GM21723 (cell line): ENCODE results near the gene OR10K2.
"Not testable (repeated sequence)": the region's sequence is repeated elsewhere in the genome, so short reads cannot be mapped to it uniquely, and the experiment has no call there.

ENCODE experiments used
- ATAC-seq: cut with Tn5 transposase; IDR thresholded peaks from one replicate; pipeline ENCODE4 v1.9.1; 2021; ENCODE audit warnings: mild to moderate bottlenecking, moderate library complexity; ENCODE audit not compliant: unreplicated experiment

The OR10K2 gene, protein sequence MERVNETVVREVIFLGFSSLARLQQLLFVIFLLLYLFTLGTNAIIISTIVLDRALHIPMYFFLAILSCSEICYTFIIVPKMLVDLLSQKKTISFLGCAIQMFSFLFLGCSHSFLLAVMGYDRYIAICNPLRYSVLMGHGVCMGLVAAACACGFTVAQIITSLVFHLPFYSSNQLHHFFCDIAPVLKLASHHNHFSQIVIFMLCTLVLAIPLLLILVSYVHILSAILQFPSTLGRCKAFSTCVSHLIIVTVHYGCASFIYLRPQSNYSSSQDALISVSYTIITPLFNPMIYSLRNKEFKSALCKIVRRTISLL

DNA sequence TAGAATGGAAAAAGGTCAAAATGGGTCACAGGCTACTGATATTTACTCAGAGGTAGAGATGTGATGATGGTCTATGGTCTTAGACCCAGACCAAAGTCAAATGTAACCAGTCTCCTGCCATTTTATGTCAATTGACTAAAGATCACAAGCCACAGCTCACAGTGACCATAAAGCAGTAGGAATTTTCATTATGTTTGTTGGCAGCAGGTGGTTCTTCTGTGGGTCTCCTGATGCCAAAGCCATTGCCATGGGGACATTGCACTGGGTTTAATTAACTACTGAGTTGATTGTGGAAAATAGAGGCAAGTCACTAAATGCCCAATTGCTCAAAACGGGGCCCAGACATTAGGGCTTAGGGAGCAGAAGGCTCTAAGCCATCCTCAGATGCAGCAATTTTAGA lies at the start of gene OR10K2:
TSS of gene OR10K2 (minus strand) at position 101 of the 400 bp plus-strand sequence. CDS start 5,371 bp downstream, outside the sequence.
- no peak for ATAC-seq

DNA sequence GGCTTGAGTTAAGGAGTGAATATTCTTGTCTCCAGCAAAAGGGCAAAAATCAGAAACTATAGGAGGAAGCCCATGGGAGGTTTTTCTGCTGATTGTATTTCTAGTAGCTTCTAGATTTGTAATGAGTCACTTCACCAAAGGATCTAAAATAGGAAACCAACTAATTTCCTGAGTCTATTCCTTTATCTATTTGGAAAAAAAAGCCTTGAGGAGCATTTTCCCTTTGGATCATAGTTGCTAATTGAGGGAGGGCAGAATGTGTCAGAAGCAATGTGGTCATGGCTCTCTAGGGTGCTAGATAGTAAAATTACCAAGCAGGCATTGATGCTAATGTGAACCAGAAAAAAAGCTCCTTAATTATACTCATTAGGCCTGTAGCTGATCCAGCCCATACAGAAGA lies 45.9 kb upstream of the OR10K2 start, which contains the start of gene OR10R2:
TSS of gene OR10R2 (plus strand) at position 301 of the 400 bp plus-strand sequence. CDS start 106 bp downstream, outside the sequence.
- ATAC-seq: no peak

DNA sequence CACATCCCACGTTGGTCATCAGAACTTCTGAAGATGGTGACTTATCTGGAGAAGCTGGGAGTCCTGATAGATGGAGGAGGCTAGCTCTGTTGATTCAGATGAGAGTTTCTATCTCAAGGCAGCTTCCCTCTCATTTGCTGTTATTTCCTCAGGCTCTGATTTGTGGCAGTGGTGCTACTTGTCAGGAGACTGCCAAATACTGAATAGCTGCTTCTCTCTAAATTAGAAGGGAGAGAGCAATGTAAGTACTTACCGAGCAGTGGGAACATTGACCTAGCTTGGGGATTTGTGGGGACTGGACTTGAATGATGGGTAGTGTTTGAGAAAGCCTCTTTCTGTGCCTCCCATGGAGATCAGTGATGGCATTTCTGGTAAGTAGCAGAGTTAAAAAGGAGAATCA lies 35.5 kb upstream of the OR10K2 start, which contains the start of gene OR10K1:
TSS of gene OR10K1 (plus strand) at position 301 of the 400 bp plus-strand sequence. CDS start 3,728 bp downstream, outside the sequence.
- ATAC-seq: no peak

DNA sequence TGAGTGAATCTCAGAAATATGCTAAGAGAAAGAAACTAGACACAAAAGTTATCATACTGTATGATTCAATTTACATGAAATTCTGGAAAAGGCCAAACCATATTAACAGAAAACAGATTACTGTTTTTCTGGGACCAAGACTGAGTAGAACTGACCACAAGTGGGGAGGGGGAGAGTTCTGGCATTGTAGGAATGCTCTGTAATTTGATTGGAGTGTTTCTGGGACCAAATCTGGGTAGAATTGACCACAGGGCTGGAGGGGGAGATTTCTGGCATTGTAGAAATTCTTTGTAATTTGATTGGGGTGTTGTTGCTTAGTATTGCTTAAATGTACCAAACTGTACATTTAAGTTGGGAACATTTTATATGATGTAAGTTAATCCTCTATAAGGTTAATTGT lies 32.2 kb upstream of the OR10K2 start:
- no peak for ATAC-seq

DNA sequence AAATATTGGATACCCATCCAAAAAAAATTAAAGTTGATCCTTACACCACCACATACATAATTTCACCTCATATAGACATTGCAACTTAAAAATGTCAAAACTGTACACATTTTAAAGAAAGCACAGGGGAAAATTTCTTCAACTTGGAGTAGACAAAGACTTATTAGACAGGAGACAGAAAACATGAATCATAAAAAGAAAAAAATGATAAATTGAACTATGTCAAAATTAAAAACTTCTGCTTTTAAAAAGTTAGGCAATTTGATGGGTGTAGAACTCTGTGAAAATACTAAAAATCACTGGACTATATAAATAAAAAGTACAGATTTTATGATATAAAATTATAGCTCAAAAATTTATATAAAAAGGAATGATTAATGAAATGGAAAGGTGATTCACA lies 31.2 kb upstream of the OR10K2 start:
- no peak for ATAC-seq

DNA sequence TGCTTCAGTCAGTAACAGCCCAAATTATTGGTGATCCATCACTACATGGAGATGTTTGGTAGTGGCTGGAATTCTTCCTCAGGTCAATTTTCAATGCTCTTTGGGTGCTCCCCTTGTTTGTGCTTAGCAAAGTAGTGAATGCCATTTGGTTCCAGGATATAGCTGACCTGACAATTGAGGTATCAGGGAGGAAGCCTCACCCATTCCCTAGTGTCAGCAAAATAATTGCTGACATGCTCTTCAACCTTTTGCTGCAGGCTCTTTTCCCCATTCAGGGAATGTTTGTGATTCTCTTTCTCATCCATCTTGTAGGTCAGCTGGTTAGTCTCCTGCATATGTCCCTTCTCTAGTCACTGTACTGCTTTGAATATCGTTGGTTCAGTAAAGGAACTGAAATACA lies 28.5 kb upstream of the OR10K2 start:
- no peak for ATAC-seq

DNA sequence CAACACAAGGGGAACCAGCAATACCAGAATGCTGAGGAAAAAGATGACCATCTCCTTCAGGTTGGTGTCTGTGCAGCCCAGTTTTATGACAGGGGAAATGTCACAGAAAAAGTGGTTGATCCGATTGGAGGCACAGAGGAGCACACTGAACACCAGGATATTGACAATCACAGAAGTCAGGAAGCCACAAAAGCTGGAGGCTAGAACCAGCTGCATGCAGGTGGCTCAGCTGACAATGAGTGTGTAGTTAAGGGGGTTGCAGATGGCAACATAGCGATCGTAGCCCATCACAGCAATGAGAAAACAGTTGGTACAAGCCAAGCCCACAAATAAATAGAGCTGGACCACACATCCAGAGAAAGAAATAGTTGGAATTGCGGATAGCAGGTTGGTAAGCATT lies 19.3 kb upstream of the OR10K2 start:
- no peak for ATAC-seq

DNA sequence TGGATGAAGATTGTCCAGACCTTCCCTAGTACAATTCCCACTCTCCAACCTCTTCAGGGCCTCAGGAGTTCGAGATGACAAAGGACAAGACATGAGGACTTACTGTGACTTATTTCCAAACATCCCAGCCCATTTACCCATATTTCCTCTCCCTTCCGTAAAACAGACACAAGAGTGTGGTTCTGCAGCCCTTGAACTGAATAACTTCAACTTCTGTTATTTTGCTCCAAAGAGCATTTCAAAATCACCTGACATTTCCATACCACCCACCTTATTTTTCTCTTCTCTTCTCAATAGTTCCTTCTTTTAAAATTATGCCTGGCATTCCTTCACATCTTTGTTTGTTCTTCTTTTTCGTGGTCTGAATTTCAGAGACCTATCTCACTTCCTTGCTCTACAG lies 8.7 kb upstream of the OR10K2 start:
- no peak for ATAC-seq

DNA sequence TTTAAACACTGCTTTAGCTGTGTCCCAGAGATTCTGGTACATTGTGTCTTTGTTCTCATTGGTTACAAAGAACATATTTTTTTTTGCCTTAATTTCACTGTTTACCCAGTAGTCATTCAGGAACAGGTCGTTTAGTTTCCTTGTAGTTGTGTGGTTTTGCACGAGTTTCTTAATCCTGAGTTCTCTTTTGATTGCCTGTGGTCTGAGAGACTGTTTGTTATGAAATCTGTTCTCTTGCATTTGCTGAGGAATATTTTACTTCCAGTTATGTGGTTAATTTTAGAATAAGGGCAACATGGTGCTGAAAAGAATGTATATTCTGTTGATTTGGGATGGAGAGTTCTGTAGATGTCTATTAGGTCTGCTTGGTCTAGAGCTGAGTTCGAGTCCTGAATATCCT lies 4.1 kb upstream of the OR10K2 start:
- ATAC-seq: not testable (repeated sequence)

DNA sequence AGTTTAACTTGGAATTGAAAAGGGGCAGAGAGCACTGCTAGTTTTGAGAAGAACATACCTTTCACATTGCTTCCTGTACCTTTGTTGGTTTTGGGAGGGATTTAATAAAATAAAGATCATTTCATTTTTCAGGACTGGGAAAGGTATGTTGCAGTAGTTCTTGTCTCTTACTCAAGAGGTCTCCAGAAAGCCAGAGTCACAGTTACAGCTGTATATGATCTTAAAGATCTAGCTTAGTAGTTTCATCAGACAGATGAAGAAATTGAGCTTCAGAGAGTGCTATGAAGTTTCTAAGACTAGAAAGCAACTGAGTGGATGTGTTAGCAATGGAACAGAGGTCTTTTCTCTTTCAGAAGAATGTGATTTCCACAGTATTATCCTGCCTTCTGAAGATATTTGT lies 1.0 kb downstream of the OR10K2 start:
- ATAC-seq: no peak

DNA sequence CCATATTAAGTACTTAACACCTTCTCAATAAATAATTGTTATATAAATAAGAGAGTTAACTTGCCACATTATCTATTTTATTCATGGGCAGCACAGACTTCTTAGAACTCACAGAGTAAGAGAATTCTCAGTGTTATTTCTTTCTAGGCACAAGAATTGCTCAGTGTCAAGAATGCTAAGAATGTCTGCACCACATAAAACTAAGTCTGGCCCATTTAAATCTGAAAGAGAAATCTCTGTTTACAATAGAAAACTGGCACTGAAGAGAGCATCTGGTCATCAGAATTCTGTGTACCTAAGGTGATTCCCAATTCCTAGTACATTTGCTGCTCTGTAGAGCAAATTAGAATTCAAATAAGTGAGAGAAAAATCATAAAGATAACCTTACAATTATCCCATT lies 3.8 kb downstream of the OR10K2 start:
- ATAC-seq: no peak

DNA sequence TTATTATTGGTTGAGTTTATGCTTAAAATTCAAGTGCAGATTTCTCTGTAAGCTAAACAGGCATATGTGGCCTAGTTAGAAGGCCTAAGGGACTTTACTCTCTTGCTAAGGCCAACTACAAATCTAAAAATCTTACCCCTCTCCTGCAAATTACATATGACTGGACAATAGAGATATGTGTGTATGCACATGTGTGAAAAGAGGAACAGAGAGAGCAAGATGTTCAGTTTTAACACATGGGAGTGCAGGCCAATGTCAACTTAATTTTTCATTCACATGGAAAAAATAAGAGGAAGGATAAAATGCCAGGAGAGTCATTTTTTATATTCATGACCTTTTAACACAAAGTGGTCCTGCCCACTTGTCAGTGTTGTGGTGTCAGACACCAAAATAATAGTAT lies 8.5 kb downstream of the OR10K2 start:
- ATAC-seq: no peak

DNA sequence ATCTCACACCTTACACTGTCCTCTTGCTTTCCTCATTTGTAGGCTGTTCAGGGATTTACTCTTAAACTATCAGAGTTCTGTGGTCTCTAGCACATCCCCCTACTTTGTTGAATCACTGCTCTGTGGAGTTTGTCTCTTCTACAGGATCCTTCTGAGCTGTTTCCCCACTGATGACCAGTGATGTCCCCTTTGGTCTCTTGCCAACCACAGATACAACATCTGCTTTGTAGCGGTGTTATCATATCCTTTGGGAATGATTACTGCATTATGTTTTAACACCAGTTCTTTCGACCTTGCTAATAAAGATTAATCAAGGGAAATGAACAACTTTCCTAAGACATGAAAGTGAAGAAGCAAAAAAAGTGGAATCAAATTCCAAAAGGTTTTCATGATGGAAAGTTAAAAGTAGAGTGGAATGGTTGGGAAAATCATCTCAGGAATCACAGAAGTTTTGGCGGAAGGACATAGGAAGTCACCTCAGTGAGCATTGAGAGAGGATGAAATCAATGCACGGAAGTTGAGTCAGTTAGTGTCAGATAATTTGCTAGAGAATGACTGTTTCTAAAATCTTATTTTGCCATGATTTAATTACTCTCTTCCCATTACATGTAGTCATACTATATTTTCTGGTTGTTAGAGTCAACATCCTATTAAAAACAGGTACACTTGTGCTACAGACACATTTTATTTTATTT lies 11.2 kb downstream of the OR10K2 start:
- ATAC-seq: no peak

DNA sequence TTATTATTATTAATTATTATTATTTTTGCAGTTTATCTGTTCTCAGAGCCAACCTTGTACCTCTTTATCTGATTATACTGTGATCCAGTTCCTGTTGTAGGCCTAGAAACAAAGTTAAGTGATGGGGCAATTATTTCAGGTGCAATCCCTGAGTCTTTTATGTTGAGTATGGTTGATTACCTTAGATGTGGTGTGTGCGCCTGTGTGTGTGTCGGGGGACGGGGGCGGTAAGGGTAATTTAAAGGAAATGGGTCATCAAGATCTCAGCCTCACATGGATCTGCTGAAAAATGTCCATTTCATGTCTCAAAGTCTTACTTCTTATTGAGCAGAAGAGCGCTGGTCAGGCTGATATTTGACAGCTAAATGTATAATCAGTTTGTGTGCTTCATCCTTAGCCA lies 18.9 kb downstream of the OR10K2 start:
- no peak for ATAC-seq

DNA sequence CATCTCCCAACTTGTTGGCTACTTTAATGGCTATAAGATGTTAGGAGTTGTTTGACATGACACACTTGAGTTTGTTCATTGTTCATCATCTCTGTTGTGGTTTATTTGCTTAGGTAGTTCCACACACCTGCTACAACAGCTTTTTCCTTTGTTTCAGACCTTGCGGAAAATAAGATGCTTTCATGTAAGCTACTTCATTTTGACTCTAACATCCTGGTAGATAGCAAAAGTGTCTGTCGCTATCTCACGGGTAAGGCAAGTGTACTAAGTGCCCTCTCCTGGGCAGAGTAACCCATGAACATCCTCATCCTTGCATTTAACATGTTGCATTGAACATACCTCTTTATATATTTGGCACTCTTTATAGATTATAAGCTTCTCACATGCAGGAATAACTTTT lies 25.2 kb downstream of the OR10K2 start:
- ATAC-seq: no peak

DNA sequence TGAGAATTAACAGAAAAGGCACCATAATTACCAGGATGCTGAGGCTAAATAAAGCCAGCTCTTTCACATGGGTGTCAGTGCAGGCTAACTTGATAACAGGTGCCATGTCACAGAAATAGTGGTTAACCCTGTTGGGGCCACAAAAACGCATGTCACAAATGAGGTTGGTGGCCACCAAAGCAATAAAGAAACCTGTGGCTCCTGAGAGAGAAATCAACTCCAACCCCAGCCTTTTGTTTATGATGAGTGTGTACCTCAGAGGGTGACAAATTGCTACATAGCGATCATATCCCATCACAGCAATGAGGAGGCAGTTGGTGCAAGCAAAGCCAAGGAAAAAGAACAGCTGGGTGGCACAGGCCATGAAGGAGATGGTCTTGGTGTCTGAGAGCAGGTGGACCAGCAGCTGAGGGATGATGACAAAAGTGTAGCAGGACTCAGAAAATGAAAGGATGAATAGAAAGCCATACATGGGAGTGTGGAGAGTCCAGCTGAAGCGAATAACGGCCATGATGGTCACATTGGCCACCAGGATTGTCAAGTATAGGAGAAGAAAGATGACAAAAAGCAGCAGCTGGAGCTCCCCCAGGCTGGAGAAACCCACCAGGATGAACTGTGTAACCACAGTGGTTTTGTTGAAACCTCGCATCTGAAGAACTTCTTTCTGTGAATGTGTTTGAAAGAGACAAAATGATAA lies 27.1 kb downstream of the OR10K2 start, which contains the start of gene OR10T2:
TSS of gene OR10T2 (minus strand) at position 649 of the 697 bp plus-strand sequence. CDS start at position 649, 0 bp downstream.
- ATAC-seq: no peak

DNA sequence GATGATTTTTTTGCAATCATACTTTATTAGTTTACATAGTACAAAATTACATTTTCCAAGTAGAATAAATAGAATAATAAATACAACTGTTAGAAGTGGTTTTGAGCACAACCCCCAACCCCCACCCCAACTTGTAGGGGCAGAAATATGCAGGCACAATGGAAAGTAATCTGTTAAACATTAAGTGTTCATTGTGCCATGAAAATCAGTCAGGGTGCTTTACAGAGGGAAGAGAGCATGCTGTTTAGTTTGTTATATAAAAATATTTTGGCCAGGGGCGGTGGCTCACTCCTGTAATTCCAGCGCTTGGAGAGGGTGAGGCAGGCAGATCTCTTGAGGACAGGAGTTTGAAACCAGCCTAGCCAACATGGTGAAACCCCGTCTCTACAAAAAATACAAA lies 29.4 kb downstream of the OR10K2 start:
- no peak for ATAC-seq

DNA sequence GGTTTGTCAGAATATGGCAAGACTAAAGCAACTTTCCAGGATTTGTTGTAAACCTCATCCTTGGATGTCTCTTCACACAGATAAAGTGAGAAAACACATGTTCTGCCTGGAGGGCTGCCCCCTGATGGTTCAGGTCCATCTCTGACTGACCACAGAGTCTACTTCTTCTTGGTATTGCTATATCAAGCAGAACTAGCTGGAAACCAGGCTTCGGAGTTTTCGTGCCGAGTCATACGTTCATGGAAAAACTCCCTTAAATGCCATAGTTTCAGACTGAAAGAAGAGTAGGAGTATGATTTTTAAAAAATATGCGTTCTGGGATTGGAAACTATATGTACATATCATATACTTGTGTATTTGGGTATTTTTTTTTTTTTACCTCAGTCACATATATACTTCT lies 32.6 kb downstream of the OR10K2 start:
- no peak for ATAC-seq

DNA sequence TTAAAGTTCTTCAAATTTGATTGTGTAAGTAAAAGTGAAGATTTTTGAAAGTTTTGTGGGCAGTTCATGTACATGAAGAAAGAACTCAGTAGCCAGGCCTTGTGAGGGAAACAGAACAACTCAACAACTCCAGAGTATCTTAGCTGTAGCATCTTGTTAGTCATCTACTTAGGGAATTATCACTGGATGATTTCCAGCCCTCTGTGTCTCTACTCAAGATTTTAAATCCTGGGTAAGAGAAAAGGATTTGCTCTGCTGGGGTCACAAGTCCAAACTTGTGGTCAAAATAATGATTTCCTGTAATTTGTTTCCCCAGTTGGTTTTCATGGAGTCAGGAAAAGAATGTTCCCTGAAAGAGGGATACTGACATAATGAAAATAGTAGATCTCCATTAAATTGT lies 34.9 kb downstream of the OR10K2 start:
- no peak for ATAC-seq

DNA sequence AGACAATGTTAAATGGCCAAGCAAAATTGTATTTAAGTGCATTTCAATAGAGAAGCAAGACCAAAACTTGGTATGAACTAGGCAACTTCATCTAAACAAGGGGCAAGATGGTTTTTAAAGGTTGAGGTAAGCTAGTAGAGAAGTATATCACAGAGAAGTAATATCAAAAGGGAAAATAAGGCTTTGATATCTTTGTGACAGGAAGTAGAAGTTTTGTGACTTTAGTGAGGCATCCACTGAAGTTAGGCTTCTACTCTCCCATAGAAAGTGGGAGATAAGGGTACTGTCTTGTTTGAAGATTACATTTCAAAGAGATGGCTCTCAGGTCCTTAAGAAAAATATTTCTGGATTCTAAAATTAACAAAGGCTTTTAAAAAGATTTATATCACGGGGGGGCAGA lies 35.7 kb downstream of the OR10K2 start:
- no peak for ATAC-seq

DNA sequence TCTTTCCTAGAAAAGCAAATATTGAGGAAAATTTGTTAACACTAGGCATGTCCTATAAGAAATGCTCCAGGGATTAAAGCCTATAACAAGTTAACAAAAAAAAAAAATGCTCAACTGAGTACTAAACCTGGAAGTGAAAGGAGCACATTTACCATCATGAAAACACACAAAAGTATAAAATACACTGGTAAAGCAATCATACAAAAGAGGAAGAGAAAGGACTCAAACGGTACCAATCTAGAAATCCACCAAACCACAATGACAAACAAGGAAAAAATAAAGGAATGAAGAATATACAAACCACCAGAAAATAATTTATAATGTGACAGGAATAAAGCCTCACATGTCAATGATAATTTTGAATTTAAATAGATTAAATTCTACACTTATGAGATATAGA lies 51.2 kb downstream of the OR10K2 start:
- no peak for ATAC-seq

DNA sequence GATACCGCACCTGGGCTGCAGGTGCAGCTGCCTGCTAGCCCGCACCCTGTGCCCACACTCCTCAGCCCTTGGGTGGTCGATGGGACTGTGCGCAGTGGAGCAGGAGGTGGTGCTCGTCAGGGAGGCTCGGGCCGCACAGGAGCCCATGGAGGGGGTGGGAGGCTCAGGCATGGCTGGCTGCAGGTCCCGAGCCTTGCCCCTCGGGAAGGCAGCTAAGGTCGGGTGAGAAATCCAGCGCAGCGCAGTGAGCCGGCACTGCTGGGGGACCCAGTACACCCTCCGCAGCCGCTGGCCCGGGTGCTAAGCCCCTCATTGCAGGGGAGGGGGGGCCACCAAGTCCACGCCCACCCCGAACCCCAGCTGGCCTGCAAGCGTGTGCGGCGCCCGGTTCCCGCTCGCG lies 51.9 kb downstream of the OR10K2 start:
- not testable (repeated sequence) for ATAC-seq
